Tibial artery (tissue), 4 donors: ENCODE data around the gene LRPPRC.

Experiments
- DNase-seq, 2 donors: peaks; one replicate each; pipeline ENCODE4 v3.0.0-alpha.2; 2019
- H3K27ac ChIP-seq, 2 donors: fragments of 200-600 bp; sonication (generic) in 1 of 2; 1 replicate in 1 of 2; 2 replicates in 1 of 2; pipeline ENCODE4 v1.5.1; 2018 to 2019; ENCODE audit warnings: mild to moderate bottlenecking in 1 of 2
- H3K27me3 ChIP-seq, 2 donors: fragments of 200-600 bp; sonication (generic) in 1 of 2; one replicate each; pipeline versions ENCODE4 v1.5.1 to v1.6.0; 2016 to 2019
- H3K36me3 ChIP-seq, 3 donors: fragments of 200-600 bp; sonication (generic) in 2 of 3; one replicate each; pipeline ENCODE4 v1.5.1; 2016 to 2019; ENCODE audit warnings: mild to moderate bottlenecking in 2 of 3
- H3K4me1 ChIP-seq, 4 donors: fragments of 200-600 bp; sonication (generic) in 2 of 4; 1 replicate in 3 of 4; 2 replicates in 1 of 4; pipeline ENCODE4 v1.5.1; 2016 to 2019
- H3K4me3 ChIP-seq, 2 donors: fragments of 200-600 bp; sonication (generic) in 1 of 2; 1 replicate in 1 of 2; 2 replicates in 1 of 2; pipeline ENCODE4 v1.5.1; 2018 to 2019; ENCODE audit warnings: mild to moderate bottlenecking in 2 of 2
- H3K9me3 ChIP-seq, 3 donors: fragments of 200-600 bp; sonication (generic) in 1 of 3; one replicate each; pipeline ENCODE4 v1.5.1; 2016 to 2019
- intact Hi-C: fragments of 100-400 bp; cut with DNase I; formaldehyde crosslinking; loops from one replicate; pipeline ENCODE4 v1.15.0; 2023; ENCODE audit warnings: low total_unique reads
- TF ChIP-seq, protein P1 (sequence below), 2 experiments: fragments of 200-600 bp in 1 of 2; fragments of 450-650 bp in 1 of 2; IDR thresholded peaks; one replicate each; pipeline ENCODE4 v1.5.1; 2017 to 2019; ENCODE audit warnings: antibody characterized with exemption in 2 of 2, mild to moderate bottlenecking in 1 of 2, moderate library complexity in 1 of 2

The LRPPRC gene

GRCh38 chr2:43872151-43872550 is 123.6 kb downstream of the LRPPRC start:
- intact Hi-C loops = no loop called here
- no peak for DNase-seq

GRCh38 chr2:43855292-43855691 is 140.5 kb downstream of the LRPPRC start:
- TF ChIP-seq, protein P1, sequence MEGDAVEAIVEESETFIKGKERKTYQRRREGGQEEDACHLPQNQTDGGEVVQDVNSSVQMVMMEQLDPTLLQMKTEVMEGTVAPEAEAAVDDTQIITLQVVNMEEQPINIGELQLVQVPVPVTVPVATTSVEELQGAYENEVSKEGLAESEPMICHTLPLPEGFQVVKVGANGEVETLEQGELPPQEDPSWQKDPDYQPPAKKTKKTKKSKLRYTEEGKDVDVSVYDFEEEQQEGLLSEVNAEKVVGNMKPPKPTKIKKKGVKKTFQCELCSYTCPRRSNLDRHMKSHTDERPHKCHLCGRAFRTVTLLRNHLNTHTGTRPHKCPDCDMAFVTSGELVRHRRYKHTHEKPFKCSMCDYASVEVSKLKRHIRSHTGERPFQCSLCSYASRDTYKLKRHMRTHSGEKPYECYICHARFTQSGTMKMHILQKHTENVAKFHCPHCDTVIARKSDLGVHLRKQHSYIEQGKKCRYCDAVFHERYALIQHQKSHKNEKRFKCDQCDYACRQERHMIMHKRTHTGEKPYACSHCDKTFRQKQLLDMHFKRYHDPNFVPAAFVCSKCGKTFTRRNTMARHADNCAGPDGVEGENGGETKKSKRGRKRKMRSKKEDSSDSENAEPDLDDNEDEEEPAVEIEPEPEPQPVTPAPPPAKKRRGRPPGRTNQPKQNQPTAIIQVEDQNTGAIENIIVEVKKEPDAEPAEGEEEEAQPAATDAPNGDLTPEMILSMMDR (IDR thresholded peaks at IDR 0.05) = no peak
- Histone ChIP-seq H3K9me3 (no peaks in the 10 kb centered on the region), H3K27me3 (peaks cover 0 to 58% of the 10 kb centered on the region in 2 donors), H3K27ac (no peak overlapping the region), H3K36me3 (no peaks in the 10 kb centered on the region), H3K4me3 (no peak overlapping the region), H3K4me1 (no peaks in the 10 kb centered on the region)
- intact Hi-C loops = no loop called here
- no peak for DNase-seq

More at GRCh38 chr2:43872151-43872550, 123.6 kb downstream of the LRPPRC start:
- H3K36me3 ChIP-seq = no peaks in the 10 kb centered on the region
- TF ChIP-seq, protein P1 (IDR thresholded peaks at IDR 0.05) = no peak
- H3K9me3 ChIP-seq = no peaks in the 10 kb centered on the region
- no peaks in the 10 kb centered on the region for H3K4me1 ChIP-seq
- no peak overlapping the region for H3K4me3 ChIP-seq
- peaks cover 0 to 15% of the 10 kb centered on the region in 2 donors for H3K27me3 ChIP-seq
- H3K27ac ChIP-seq = no peak overlapping the region

DNA sequence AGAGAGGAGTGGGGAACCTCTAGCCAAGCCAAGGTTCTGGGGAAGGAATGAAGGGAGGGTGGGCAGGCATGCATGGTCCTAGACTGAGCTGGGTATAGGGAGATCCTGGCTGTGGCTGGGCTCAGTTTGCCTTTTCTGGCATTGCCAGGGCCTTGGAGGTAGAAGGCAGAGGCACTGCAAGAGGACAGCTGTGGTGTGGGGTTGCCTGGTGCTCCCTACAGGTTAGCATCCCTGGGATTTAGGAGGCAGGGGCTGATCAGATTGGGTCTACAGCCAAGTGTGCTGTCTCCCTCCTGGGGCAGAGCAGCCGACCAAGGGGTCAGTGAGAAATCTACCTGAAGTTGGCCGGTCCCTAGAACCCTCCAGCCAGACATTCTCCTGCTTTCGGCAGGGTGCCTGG is 141.1 kb downstream of the LRPPRC start:
- no peaks in the 10 kb centered on the region for H3K36me3 ChIP-seq
- peaks cover 0 to 52% of the 10 kb centered on the region in 2 donors for H3K27me3 ChIP-seq
- TF ChIP-seq, protein P1 (IDR thresholded peaks at IDR 0.05) = no peak
- no peak overlapping the region for H3K4me3 ChIP-seq
- intact Hi-C loops = no loop called here
- no peak for DNase-seq
- H3K27ac ChIP-seq = no peak overlapping the region
- H3K9me3 ChIP-seq = no peaks in the 10 kb centered on the region
- no peaks in the 10 kb centered on the region for H3K4me1 ChIP-seq

DNA sequence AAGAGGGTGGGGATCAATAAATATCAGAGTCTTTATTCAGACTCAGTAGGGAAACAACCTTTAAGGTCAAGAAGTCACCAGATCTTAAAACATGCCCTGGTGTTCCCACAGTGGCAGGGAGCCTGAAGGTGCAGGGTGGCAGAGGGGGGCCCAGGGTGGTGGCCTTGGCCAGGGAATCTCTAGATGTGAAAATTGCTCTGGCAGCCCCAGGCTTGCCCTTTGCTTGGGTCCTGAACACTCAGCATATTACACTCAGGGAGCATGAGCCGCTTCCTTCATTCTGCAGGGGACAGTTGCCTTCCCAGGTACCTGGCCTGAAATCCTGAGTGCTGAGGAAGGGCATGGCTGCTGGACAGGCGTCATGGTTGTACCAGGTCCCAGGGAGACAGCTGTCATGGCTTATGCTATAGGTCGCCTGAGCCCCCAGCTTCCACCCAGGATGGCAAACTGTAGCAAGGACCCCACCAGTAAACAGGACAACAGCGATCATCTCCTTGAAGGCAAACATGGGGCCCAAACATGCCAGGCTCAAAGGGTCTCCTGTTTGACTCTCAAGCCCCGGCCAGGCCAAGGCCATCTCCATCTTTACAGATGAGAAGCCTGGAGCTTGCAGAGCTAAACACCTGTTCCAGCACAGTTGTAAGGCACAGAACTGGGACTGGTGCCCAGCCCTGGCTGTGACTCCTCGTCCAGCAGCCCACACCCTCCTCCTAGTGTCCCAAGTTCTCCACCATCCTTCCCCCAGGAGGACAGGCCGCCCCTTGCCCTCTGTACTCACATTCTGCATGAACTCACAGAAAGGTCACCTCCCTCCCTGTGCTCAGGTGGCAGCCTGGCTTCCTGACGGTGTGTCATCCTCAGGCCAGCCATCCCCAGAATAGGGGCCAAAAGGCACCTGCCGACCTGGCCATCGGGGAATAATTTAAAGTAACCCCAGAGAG is 142.4 kb downstream of the LRPPRC start:
- H3K27me3 ChIP-seq = peaks cover 0 to 45% of the 10 kb centered on the region in 2 donors
- TF ChIP-seq, protein P1 (IDR thresholded peaks at IDR 0.05) = no peak
- H3K27ac ChIP-seq = no peak overlapping the region
- no peak for DNase-seq
- H3K36me3 ChIP-seq = no peaks in the 10 kb centered on the region
- H3K4me1 ChIP-seq = no peaks in the 10 kb centered on the region
- intact Hi-C loops = no loop called here
- no peaks in the 10 kb centered on the region for H3K9me3 ChIP-seq
- H3K4me3 ChIP-seq = no peak overlapping the region

- Histone ChIP-seq H3K9me3 (no peaks in the 10 kb centered on the region), H3K4me1 (no peaks in the 10 kb centered on the region), H3K36me3 (no peaks in the 10 kb centered on the region), H3K27ac (no peak overlapping the region), H3K27me3 (peaks cover 0 to 45% of the 10 kb centered on the region in 2 donors), H3K4me3 (no peak overlapping the region)
- DNase-seq = no peak
- intact Hi-C loops = no loop called here
- TF ChIP-seq, protein P1 (IDR thresholded peaks at IDR 0.05) = no peak
Measured at GRCh38 chr2:43852196-43852730, 143.5 kb downstream of the LRPPRC start.
